Liver (tissue), 9 donors: ENCODE results near the gene CAMKMT. TPM values are rescaled to one million over a fixed set of nuclear protein-coding genes. Genes with fewer than 3 reads are reported as not detected.

Source experiments
- DNase-seq: peaks from one replicate; pipeline ENCODE4 v3.0.0-alpha.2; 2017; ENCODE audit warnings: low spot score
- H3K27ac ChIP-seq, 2 donors: one replicate each; pipeline ENCODE4 v1.7.0; 2013; ENCODE audit warnings: inconsistent platforms in 2 of 2, low read length in 2 of 2, control low read depth in 1 of 2, low read depth in 1 of 2, mild to moderate bottlenecking in 1 of 2
- H3K27me3 ChIP-seq, 4 donors: one replicate each; pipeline versions ENCODE4 v1.6.1 to v1.7.0; 2013; ENCODE audit warnings: low read length in 3 of 4, inconsistent platforms in 1 of 4, mild to moderate bottlenecking in 1 of 4, moderate library complexity in 1 of 4; ENCODE audit not compliant: control insufficient read depth in 4 of 4, insufficient read depth in 4 of 4
- H3K36me3 ChIP-seq, 4 donors: one replicate each; pipeline versions ENCODE4 v1.6.1 to v1.7.0; 2013; ENCODE audit warnings: low read length in 3 of 4, mild to moderate bottlenecking in 3 of 4, low read depth in 1 of 4, moderate library complexity in 1 of 4; ENCODE audit not compliant: control insufficient read depth in 4 of 4, insufficient read depth in 3 of 4
- H3K4me1 ChIP-seq, 4 donors: one replicate each; pipeline versions ENCODE4 v1.6.1 to v1.7.0; 2013; ENCODE audit warnings: low read length in 3 of 4, mild to moderate bottlenecking in 3 of 4, moderate library complexity in 1 of 4; ENCODE audit not compliant: control insufficient read depth in 4 of 4, insufficient read depth in 4 of 4
- H3K4me3 ChIP-seq, 3 donors: one replicate each; pipeline versions ENCODE4 v1.6.1 to v1.7.0; 2013; ENCODE audit warnings: low read length in 3 of 3, control low read depth in 1 of 3, low read depth in 1 of 3, mild to moderate bottlenecking in 1 of 3
- H3K9ac ChIP-seq, 2 donors: one replicate each; pipeline ENCODE4 v1.7.0; 2013; ENCODE audit warnings: low read length in 2 of 2, mild to moderate bottlenecking in 2 of 2, moderate library complexity in 2 of 2, control low read depth in 1 of 2, low read depth in 1 of 2
- H3K9me3 ChIP-seq, 4 donors: one replicate each; pipeline versions ENCODE4 v1.6.1 to v1.7.0; 2013; ENCODE audit warnings: low read length in 3 of 4; ENCODE audit not compliant: control insufficient read depth in 4 of 4
- CTCF ChIP-seq: fragments of 150-350 bp; IDR thresholded peaks from 2 replicates; pipeline ENCODE4 v1.5.1; 2017; ENCODE audit warnings: improper control_type of control experiment, low read depth, low read length; ENCODE audit not compliant: missing input control
- FOXA1 ChIP-seq: IDR thresholded peaks from 2 replicates; pipeline ENCODE4 v1.6.1; 2016; ENCODE audit warnings: antibody characterized with exemption
- FOXA2 ChIP-seq: IDR thresholded peaks from 2 replicates; pipeline ENCODE4 v1.6.1; 2016; ENCODE audit warnings: antibody characterized with exemption
- GABPA ChIP-seq, 2 donors: IDR thresholded peaks in 1 of 2; conservative IDR thresholded peaks in 1 of 2; 2 replicates each; pipeline ENCODE4 v1.6.1; 2016; ENCODE audit warnings: antibody characterized with exemption in 2 of 2, mild to moderate bottlenecking in 1 of 2, moderate library complexity in 1 of 2
- HNF4A ChIP-seq, 2 donors: conservative IDR thresholded peaks; 2 replicates each; pipeline ENCODE4 v1.6.1; 2016; ENCODE audit warnings: antibody characterized with exemption in 2 of 2, mild to moderate bottlenecking in 2 of 2
- MAX ChIP-seq: IDR thresholded peaks from 2 replicates; pipeline ENCODE4 v1.6.1; 2016; ENCODE audit warnings: antibody characterized with exemption
- NR2F2 ChIP-seq: IDR thresholded peaks from 2 replicates; pipeline ENCODE4 v1.6.1; 2016; ENCODE audit warnings: antibody characterized with exemption
- REST ChIP-seq: IDR thresholded peaks from 2 replicates; pipeline ENCODE4 v1.6.1; 2016; ENCODE audit warnings: antibody characterized with exemption, mild to moderate bottlenecking
- TAF1 ChIP-seq: conservative IDR thresholded peaks from 2 replicates; pipeline ENCODE4 v1.6.1; 2016; ENCODE audit warnings: antibody characterized with exemption, mild to moderate bottlenecking
- YY1 ChIP-seq: IDR thresholded peaks from 2 replicates; pipeline ENCODE4 v1.6.1; 2016; ENCODE audit warnings: antibody characterized with exemption, mild to moderate bottlenecking
- ZBTB33 ChIP-seq: IDR thresholded peaks from 2 replicates; pipeline ENCODE4 v1.6.1; 2016; ENCODE audit warnings: antibody characterized with exemption
- WGBS: extraction: QIAGEN DNeasy Blood & Tissue Kit; methylation state at CpG from one replicate; pipeline ENCODE4 v1.1.7; 2013; 5-methylcytosine and 5-hydroxymethylcytosine counted together
- polyA plus RNA-seq, 2 donors: library from polyadenylated mRNA; stranded (reverse) in 1 of 2; unstranded in 1 of 2; fragments of 200-250 nt in 1 of 2; fragments of >200 nt in 1 of 2; fragmentation: Nextera tagmentation in 1 of 2; extraction: Ambion mirVana in 1 of 2; gene quantifications; one replicate each; pipeline versions ENCODE4 v1.2.1 to v1.2.3, GENCODE V29; 2013 to 2015
- total RNA-seq, 2 donors: library from RNA; depleted of rRNA; stranded (reverse); fragments of >200 nt; gene quantifications; one replicate each; pipeline ENCODE4 v1.2.3, GENCODE V29; 2014
- donor health status: healthy.
- donor health status: healthy.
- donor health status: healthy.
- donor health status: healthy.
- donor health status: healthy.

The CAMKMT gene
- total and polyA plus RNA-seq, 4 donors = 1.5 to 12.7 (median 7.1) TPM

GRCh38 chr2:44716131-44716530 lies 354.4 kb downstream of the CAMKMT start (continued):
- no peak for TF ChIP-seq REST
- no peak for TF ChIP-seq NR2F2

DNA sequence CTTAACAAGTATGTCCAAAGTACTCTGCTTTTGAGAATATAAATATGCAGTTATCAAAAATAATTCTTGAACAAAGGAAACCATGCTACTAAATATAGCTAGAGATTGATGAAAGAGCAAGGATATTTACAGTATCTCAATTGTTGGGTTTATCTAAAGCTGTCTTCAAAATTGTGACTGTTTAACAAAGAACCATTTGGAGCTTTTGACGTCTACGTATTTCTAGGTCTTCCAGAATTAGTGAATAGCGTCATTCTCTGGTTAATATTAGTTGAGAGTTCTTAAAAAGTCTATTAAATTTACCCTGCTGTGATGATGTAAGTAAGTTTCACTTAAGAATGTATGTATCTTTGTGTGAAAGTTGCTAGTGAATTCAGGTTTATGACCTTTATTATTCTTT lies 356.7 kb downstream of the CAMKMT start:
- no peak for DNase-seq
- Histone ChIP-seq H3K27me3 (no peaks in the 10 kb centered on the region), H3K27ac (no peak overlapping the region), H3K9ac (no peak overlapping the region), H3K4me1 (no peaks in the 10 kb centered on the region), H3K4me3 (no peak overlapping the region), H3K9me3 (no peaks in the 10 kb centered on the region), H3K36me3 (no peaks in the 10 kb centered on the region)
- TF ChIP-seq FOXA1 = no peak
- no peak for TF ChIP-seq ZBTB33
- no peak for TF ChIP-seq TAF1
- no peak for TF ChIP-seq GABPA (IDR thresholded peaks at IDR 0.05 in 1 of 2, conservative IDR thresholded peaks at IDR 0.05 in 1 of 2)
- no peak for TF ChIP-seq NR2F2
- TF ChIP-seq FOXA2 = no peak
- no peak for TF ChIP-seq CTCF
- no peak for TF ChIP-seq MAX
- no peak for TF ChIP-seq HNF4A (conservative IDR thresholded peaks at IDR 0.05)
- TF ChIP-seq YY1 = no peak
- 97% methylated on average over 3 of the region's 3 CpGs for WGBS

DNA sequence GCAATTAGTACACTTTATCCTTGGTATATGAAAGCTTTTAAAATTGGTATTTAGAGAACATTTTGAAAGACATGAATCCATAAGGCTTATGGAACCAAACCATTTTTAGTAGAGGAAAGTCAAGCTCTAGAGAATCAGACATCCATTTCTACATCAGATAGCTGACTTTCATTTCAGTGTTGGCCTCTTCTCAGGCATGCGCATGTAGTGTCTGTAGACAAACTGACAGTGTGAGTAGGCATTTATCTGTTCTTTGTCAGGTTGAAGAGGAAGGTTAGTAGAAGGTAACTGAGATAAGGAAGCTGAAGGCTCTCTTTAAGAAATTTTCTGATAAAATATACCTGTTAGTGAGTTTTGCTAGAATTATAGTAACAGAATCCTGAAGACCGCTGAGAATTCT lies 357.8 kb downstream of the CAMKMT start:
- DNase-seq = no peak
- 98% methylated on average over 2 of the region's 2 CpGs for WGBS
- Histone ChIP-seq H3K9me3 (no peaks in the 10 kb centered on the region), H3K27ac (no peak overlapping the region), H3K9ac (no peak overlapping the region), H3K4me1 (no peaks in the 10 kb centered on the region), H3K4me3 (no peak overlapping the region), H3K27me3 (no peaks in the 10 kb centered on the region), H3K36me3 (no peaks in the 10 kb centered on the region)
- no peak for TF ChIP-seq TAF1
